ENCODE results near the gene TACR1. TPM values are rescaled to one million over a fixed set of nuclear protein-coding genes. Genes with fewer than 3 reads are reported as not detected.

The TACR1 gene
- polyA plus RNA-seq, 1 of the 3 experiments (the other 2 are of a cell fraction): under 0.01 TPM

DNA sequence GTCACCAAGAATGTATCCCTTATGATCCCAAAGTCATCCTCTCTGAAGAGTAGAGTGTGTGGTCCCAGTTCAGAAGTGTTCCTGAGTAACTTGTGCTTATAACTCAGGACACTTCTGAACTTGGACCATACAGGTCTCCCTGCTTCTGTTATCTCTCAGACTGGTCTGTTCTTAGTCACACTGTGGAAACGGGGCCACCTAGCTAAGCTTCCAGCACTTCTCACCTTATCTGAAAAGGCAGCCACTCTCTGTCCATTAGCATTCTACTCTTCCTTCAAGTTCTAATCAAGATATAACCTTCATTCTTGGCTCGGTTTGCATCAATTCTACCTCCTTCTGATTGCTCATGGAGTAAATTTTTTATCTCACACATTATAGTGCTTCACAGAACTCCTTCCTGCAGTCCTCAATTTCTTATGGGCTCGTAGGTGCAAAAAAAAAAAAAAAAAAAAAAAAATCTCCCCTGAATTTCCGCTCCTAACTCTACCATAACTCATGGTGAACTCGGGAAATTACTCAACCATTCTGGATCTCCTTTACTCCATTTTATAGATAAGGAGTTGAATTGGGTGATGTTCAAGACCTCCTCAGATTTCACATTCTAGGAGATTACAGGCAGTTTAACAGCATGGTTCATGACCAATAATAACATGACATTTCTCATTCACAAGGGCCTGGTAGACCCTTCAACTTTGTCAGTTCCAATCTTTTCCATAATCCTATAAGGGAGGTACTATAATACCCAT lies 108.4 kb downstream of the TACR1 start (continued):
- TF ChIP-seq PBX3 (IDR thresholded peaks at IDR 0.05) (no peak), MXI1 (IDR thresholded peaks at IDR 0.05; ENCODE audit: low read depth, low read length) (no peak), RXRA (IDR thresholded peaks at IDR 0.05; ENCODE audit: borderline replicate concordance, low read depth) (no peak), NRF1 (IDR thresholded peaks at IDR 0.05; ENCODE audit: low read depth, low read length) (no peak)

DNA sequence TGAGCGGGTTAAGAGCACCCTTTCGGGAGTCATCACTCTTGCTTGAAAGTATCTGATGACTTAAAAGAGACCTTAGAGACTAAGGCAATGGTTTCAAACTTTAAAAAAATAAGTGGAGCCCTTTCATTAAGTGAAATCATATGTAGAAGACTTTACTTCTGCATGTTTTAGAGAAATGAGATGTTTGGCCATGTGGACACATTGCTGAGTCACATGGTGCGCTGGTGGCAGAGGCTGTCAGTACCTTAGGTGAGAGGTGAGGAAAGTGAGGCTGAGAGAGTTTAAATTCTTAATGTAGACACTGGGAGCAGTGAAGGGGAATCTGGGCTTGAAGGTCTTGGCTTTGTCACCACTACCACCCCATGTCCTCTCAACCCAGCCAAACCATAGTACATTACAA lies 109.8 kb downstream of the TACR1 start:
- Histone ChIP-seq H3F3A (replicated peaks; ENCODE audit: insufficient read depth) (no peaks in the 10 kb centered on the region), H3K9ac (no peak overlapping the region), H3K9me3 (no peaks in the 10 kb centered on the region), H3K4me3 (ENCODE audit: low read depth in 2 of 2, low read length in 1 of 2) (no peak overlapping the region), H4K20me1 (ENCODE audit: insufficient read depth) (no peaks in the 10 kb centered on the region), H3K27me3 (ENCODE audit: insufficient read depth) (peaks cover 4% of the 10 kb centered on the region), H3K9me2 (no peaks in the 10 kb centered on the region), H3K4me2 (no peak overlapping the region), H3K4me1 (ENCODE audit: control insufficient read depth in 1 of 2, insufficient read depth in 2 of 2, low read depth in 1 of 2, low read length in 1 of 2) (no peaks in the 10 kb centered on the region), H3K79me2 (ENCODE audit: insufficient read depth) (no peaks in the 10 kb centered on the region), H3K36me3 (replicated peaks in 1 of 2; ENCODE audit: control insufficient read depth in 1 of 2, insufficient read depth in 2 of 2, low read length in 1 of 2) (no peaks in the 10 kb centered on the region), H3K27ac (ENCODE audit: low read depth in 2 of 2, low read length in 1 of 2) (no peak overlapping the region), H2AFZ (ENCODE audit: low read depth) (no peak overlapping the region)
- CTCF ChIA-PET: interaction anchor here (1.4 kb wide), 1 partner anchor 9 kb away, joined by 3 read pairs; no protein-coding TSS in a partner anchor
- no peak for DNase-seq
- WGBS (ENCODE audit: low lambda C conversion rate): 83% methylated on average over 3 of the region's 3 CpGs
- TF ChIP-seq IRF3 (IDR thresholded peaks at IDR 0.05; ENCODE audit: low read depth, low read length): no peak
- POLR2A ChIA-PET: no interaction called here

GRCh38 chr2:75088791-75089190 lies 110.5 kb downstream of the TACR1 start:
- WGBS (ENCODE audit: low lambda C conversion rate): 35% methylated on average over 3 of the region's 3 CpGs
- Histone ChIP-seq H3F3A (replicated peaks; ENCODE audit: insufficient read depth) (no peaks in the 10 kb centered on the region), H3K9ac (no peak overlapping the region), H3K27ac (ENCODE audit: low read depth in 2 of 2, low read length in 1 of 2) (no peak overlapping the region), H3K36me3 (replicated peaks in 1 of 2; ENCODE audit: control insufficient read depth in 1 of 2, insufficient read depth in 2 of 2, low read length in 1 of 2) (no peaks in the 10 kb centered on the region), H3K4me3 (ENCODE audit: low read depth in 2 of 2, low read length in 1 of 2) (no peak overlapping the region), H4K20me1 (ENCODE audit: insufficient read depth) (no peaks in the 10 kb centered on the region), H3K4me1 (ENCODE audit: control insufficient read depth in 1 of 2, insufficient read depth in 2 of 2, low read depth in 1 of 2, low read length in 1 of 2) (no peaks in the 10 kb centered on the region), H3K4me2 (no peak overlapping the region), H3K79me2 (ENCODE audit: insufficient read depth) (no peaks in the 10 kb centered on the region), H3K9me3 (no peaks in the 10 kb centered on the region), H2AFZ (ENCODE audit: low read depth) (no peak overlapping the region), H3K27me3 (ENCODE audit: insufficient read depth) (peaks cover under 1% of the 10 kb centered on the region; the same call in 1 of the 2 replicates), H3K9me2 (no peaks in the 10 kb centered on the region)
- no peak for DNase-seq
- ChIA-PET CTCF (interaction anchor here (1.2 to 1.4 kb wide), 2 partner anchors 8 to 10 kb away, joined by 3 read pairs; no protein-coding TSS in a partner anchor), POLR2A (no interaction called here)
- TF ChIP-seq, protein P1, sequence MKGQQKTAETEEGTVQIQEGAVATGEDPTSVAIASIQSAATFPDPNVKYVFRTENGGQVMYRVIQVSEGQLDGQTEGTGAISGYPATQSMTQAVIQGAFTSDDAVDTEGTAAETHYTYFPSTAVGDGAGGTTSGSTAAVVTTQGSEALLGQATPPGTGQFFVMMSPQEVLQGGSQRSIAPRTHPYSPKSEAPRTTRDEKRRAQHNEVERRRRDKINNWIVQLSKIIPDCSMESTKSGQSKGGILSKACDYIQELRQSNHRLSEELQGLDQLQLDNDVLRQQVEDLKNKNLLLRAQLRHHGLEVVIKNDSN (IDR thresholded peaks at IDR 0.05; ENCODE audit: borderline replicate concordance, low read depth): no peak
- no peak for TF ChIP-seq NRF1 (IDR thresholded peaks at IDR 0.05; ENCODE audit: low read depth, low read length)
- no peak for TF ChIP-seq RFX5 (IDR thresholded peaks at IDR 0.05; ENCODE audit: low read length)
- TF ChIP-seq, protein P2, sequence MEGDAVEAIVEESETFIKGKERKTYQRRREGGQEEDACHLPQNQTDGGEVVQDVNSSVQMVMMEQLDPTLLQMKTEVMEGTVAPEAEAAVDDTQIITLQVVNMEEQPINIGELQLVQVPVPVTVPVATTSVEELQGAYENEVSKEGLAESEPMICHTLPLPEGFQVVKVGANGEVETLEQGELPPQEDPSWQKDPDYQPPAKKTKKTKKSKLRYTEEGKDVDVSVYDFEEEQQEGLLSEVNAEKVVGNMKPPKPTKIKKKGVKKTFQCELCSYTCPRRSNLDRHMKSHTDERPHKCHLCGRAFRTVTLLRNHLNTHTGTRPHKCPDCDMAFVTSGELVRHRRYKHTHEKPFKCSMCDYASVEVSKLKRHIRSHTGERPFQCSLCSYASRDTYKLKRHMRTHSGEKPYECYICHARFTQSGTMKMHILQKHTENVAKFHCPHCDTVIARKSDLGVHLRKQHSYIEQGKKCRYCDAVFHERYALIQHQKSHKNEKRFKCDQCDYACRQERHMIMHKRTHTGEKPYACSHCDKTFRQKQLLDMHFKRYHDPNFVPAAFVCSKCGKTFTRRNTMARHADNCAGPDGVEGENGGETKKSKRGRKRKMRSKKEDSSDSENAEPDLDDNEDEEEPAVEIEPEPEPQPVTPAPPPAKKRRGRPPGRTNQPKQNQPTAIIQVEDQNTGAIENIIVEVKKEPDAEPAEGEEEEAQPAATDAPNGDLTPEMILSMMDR (IDR thresholded peaks at IDR 0.05): no peak
- TF ChIP-seq EZH2phosphoT487 (IDR thresholded peaks at IDR 0.05; ENCODE audit: borderline replicate concordance, low read depth): no peak
- TF ChIP-seq ELF1 (IDR thresholded peaks at IDR 0.05): no peak
- no peak for TF ChIP-seq RAD21 (IDR thresholded peaks at IDR 0.05; ENCODE audit: low read length)
- no peak for TF ChIP-seq REST (IDR thresholded peaks at IDR 0.05; ENCODE audit: low read depth, low read length)
- no peak for TF ChIP-seq PBX3 (IDR thresholded peaks at IDR 0.05)
- no peak for TF ChIP-seq TCF12 (IDR thresholded peaks at IDR 0.05)
